Suprapubic skin (tissue), 4 donors: ENCODE results near the gene RPP38. TPM values are rescaled to one million over a fixed set of nuclear protein-coding genes. Genes with fewer than 3 reads are reported as not detected.

Experiments
- DNase-seq, 2 donors: peaks; one replicate each; pipeline ENCODE4 v3.0.0-alpha.2; 2019; ENCODE audit warnings: low spot score in 2 of 2
- H3K27ac ChIP-seq: fragments of 200-600 bp; sonication (generic); one replicate; pipeline ENCODE4 v1.5.1; 2019
- H3K27me3 ChIP-seq: fragments of 200-600 bp; sonication (generic); one replicate; pipeline ENCODE4 v1.5.1; 2019
- H3K36me3 ChIP-seq: fragments of 200-600 bp; sonication (generic); one replicate; pipeline ENCODE4 v1.5.1; 2019
- H3K4me1 ChIP-seq: fragments of 200-600 bp; sonication (generic); one replicate; pipeline ENCODE4 v1.5.1; 2019
- H3K4me3 ChIP-seq: fragments of 200-600 bp; sonication (generic); one replicate; pipeline ENCODE4 v1.5.1; 2019; ENCODE audit warnings: mild to moderate bottlenecking
- H3K9me3 ChIP-seq: fragments of 200-600 bp; sonication (generic); one replicate; pipeline ENCODE4 v1.5.1; 2019
- EP300 ChIP-seq: sonication (generic); formaldehyde crosslinking; IDR thresholded peaks from one replicate; pipeline ENCODE4 v1.6.1; 2017; ENCODE audit warnings: antibody characterized with exemption
- POLR2A ChIP-seq, 2 donors: fragments of 450-650 bp; IDR thresholded peaks; one replicate each; pipeline ENCODE4 v1.6.1; 2017; ENCODE audit warnings: antibody characterized with exemption in 2 of 2, mild to moderate bottlenecking in 2 of 2, moderate library complexity in 2 of 2
- POLR2AphosphoS5 ChIP-seq, 3 donors: sonication (generic); formaldehyde crosslinking; IDR thresholded peaks; one replicate each; pipeline ENCODE4 v1.6.1; 2017; ENCODE audit warnings: antibody characterized with exemption in 3 of 3
- WGBS: methylation state at CpG from one replicate; pipeline ENCODE4 v1.1.5; 2018; 5-methylcytosine and 5-hydroxymethylcytosine counted together
- total RNA-seq, 4 donors: library from RNA; depleted of rRNA; stranded (reverse); fragments of >200 nt; gene quantifications; one replicate each; pipeline ENCODE4 v1.1.0, GENCODE V29; 2016
- TF ChIP-seq, protein P1 (sequence below), 2 donors: fragments of 200-600 bp in 1 of 2; fragments of 450-650 bp in 1 of 2; sonication (generic) in 1 of 2; IDR thresholded peaks; one replicate each; pipeline ENCODE4 v1.5.1; 2016 to 2019; ENCODE audit warnings: antibody characterized with exemption in 2 of 2, mild to moderate bottlenecking in 1 of 2, moderate library complexity in 1 of 2

RPP38 gene
- total RNA-seq, 4 donors from 2014 or later: 11.8 to 21.1 (median 18.0) TPM

DNA sequence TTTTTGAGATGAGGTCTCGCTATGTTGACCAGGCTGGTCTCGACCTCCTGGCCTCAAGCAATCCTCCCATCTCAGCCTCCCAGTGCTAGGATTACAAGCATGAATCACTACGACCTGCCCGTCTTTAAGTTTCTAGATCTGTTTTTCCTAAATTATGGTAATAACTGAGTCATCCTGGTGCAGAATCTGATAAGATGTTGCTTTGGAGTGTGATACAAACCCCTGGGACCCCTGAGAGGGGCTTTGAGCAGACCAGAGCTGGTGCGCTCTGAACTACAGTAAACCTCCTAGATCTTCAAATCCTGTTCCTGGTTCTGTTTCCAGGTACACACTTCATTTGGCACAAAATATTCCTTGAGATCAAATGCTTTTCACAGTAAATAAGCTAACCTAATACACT, 34.2 kb downstream of the RPP38 start:
- H3K4me1 ChIP-seq: no peaks in the 10 kb centered on the region
- no peak for DNase-seq

GRCh38 chr10:15136129-15137035, 39.2 kb downstream of the RPP38 start:
- no peak overlapping the region for H3K27ac ChIP-seq
- no peaks in the 10 kb centered on the region for H3K4me1 ChIP-seq
- TF ChIP-seq POLR2A (IDR thresholded peaks at IDR 0.05) (no peak), EP300 (no peak), POLR2AphosphoS5 (IDR thresholded peaks at IDR 0.05) (no peak)
- TF ChIP-seq, protein P1, sequence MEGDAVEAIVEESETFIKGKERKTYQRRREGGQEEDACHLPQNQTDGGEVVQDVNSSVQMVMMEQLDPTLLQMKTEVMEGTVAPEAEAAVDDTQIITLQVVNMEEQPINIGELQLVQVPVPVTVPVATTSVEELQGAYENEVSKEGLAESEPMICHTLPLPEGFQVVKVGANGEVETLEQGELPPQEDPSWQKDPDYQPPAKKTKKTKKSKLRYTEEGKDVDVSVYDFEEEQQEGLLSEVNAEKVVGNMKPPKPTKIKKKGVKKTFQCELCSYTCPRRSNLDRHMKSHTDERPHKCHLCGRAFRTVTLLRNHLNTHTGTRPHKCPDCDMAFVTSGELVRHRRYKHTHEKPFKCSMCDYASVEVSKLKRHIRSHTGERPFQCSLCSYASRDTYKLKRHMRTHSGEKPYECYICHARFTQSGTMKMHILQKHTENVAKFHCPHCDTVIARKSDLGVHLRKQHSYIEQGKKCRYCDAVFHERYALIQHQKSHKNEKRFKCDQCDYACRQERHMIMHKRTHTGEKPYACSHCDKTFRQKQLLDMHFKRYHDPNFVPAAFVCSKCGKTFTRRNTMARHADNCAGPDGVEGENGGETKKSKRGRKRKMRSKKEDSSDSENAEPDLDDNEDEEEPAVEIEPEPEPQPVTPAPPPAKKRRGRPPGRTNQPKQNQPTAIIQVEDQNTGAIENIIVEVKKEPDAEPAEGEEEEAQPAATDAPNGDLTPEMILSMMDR (IDR thresholded peaks at IDR 0.05): no peak
- H3K27me3 ChIP-seq: no peaks in the 10 kb centered on the region
- WGBS: 92% methylated on average over 11 of the region's 11 CpGs
- peaks cover 53% of the 10 kb centered on the region for H3K36me3 ChIP-seq
- no peak for DNase-seq
- no peaks in the 10 kb centered on the region for H3K9me3 ChIP-seq
- no peak overlapping the region for H3K4me3 ChIP-seq

More for the DNA sequence above, 34.2 kb downstream of the RPP38 start:
- TF ChIP-seq, protein P1 (IDR thresholded peaks at IDR 0.05): no peak
- TF ChIP-seq EP300 (no peak), POLR2AphosphoS5 (IDR thresholded peaks at IDR 0.05) (no peak), POLR2A (IDR thresholded peaks at IDR 0.05) (no peak)
- Histone ChIP-seq H3K27me3 (no peaks in the 10 kb centered on the region), H3K27ac (no peak overlapping the region), H3K9me3 (no peaks in the 10 kb centered on the region), H3K4me3 (no peak overlapping the region), H3K36me3 (peaks cover 75% of the 10 kb centered on the region)
- WGBS: 99% methylated on average over 5 of the region's 5 CpGs

GRCh38 chr10:15137036-15137359, 39.8 kb downstream of the RPP38 start:
- TF ChIP-seq POLR2AphosphoS5 (IDR thresholded peaks at IDR 0.05) (no peak), POLR2A (IDR thresholded peaks at IDR 0.05) (no peak), EP300 (no peak)
- TF ChIP-seq, protein P1 (IDR thresholded peaks at IDR 0.05): no peak
- no peak for DNase-seq
- Histone ChIP-seq H3K9me3 (no peaks in the 10 kb centered on the region), H3K4me3 (no peak overlapping the region), H3K27ac (no peak overlapping the region), H3K36me3 (peaks cover 47% of the 10 kb centered on the region), H3K27me3 (no peaks in the 10 kb centered on the region), H3K4me1 (no peaks in the 10 kb centered on the region)
- whole genome bisulfite sequencing: 90% methylated on average over 4 of the region's 4 CpGs

GRCh38 chr10:15137636-15138035, 40.5 kb downstream of the RPP38 start:
- no peak overlapping the region for H3K27ac ChIP-seq
- DNase-seq: no peak
- H3K9me3 ChIP-seq: no peaks in the 10 kb centered on the region
- no peak overlapping the region for H3K4me3 ChIP-seq
- WGBS: 97% methylated on average over 1 of the region's 1 CpG
- H3K36me3 ChIP-seq: peaks cover 43% of the 10 kb centered on the region
- TF ChIP-seq POLR2AphosphoS5 (IDR thresholded peaks at IDR 0.05): no peak
- no peaks in the 10 kb centered on the region for H3K4me1 ChIP-seq
- no peaks in the 10 kb centered on the region for H3K27me3 ChIP-seq

DNA sequence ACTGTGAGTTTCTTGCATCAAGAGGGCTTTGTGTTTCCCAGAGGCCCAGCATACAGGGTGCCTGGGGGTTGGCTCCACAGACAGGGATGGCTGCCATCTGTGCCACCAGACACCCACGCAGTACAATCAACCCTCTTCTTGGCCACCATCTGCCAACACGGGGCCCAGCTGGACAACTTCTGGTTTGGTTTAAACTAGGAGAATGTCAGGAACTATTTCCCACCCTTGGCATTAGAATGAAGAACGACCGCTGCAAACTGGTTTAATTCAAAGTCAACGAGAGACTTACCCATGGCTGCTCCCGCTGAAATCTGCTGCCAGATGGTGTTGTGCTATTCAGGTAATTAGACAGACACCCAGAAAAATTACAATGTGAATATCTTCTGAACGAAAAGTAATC, 43.5 kb downstream of the RPP38 start:
- H3K27ac ChIP-seq: no peak overlapping the region
- H3K36me3 ChIP-seq: peaks cover 14% of the 10 kb centered on the region
- no peaks in the 10 kb centered on the region for H3K4me1 ChIP-seq
- no peaks in the 10 kb centered on the region for H3K9me3 ChIP-seq
- TF ChIP-seq EP300: no peak
- TF ChIP-seq POLR2A (IDR thresholded peaks at IDR 0.05): no peak
- TF ChIP-seq, protein P1 (IDR thresholded peaks at IDR 0.05): no peak
- TF ChIP-seq POLR2AphosphoS5 (IDR thresholded peaks at IDR 0.05): no peak
- no peak for DNase-seq
- H3K27me3 ChIP-seq: no peaks in the 10 kb centered on the region
- H3K4me3 ChIP-seq: no peak overlapping the region
- 77% methylated on average over 7 of the region's 7 CpGs for WGBS
